ENCODE results near the gene SNX1. TPM values are rescaled to one million over a fixed set of nuclear protein-coding genes. Genes with fewer than 3 reads are reported as not detected.

Gene SNX1
- total and polyA plus RNA-seq, 2 of the 13 experiments (the other 11 are each of a cell fraction or from before 2014, with no cell fraction given), result 29.3 to 60.1 TPM

DNA sequence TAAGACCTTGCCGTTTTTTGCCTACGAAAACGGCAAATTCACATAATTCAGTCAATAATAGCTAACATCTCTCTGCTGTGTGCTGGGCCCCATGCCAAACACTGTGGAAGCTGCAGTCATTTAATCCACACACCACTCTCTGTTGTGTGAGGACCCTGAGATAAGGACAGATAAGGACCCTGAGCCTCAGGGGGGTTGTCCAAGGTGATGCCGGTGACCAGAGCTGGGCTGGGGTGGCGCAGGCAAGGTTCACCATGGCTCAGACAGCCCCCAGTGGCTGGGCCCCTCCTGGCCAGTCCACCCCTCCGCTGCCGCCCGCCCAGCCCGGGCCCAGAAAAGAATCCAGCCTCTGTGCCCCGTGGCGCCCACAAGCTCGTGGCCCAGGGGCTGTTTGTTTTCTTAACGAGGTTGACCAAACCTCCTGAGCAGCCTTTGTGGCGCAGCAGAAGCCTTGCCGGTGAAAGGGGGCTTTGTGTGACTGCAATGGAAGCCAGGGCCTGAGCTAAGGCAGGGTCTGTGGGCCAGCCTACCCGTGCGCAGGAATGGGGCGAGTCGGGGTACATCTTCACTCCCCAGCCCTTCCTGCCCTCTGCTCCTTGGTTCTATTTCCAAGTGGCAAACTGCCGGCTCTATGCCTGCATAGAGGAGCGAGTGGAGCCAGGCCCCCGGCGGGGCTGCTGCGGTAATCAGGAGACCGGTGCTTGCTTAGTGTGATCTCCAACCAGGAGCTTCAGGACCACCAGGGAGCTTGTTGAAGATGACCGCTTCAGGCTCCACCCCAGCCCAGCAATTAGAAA lies 51.3 kb downstream of the SNX1 start (continued):
- TF ChIP-seq GLI4 (CRISPR knock-in tag; IDR thresholded peaks at IDR 0.05; ENCODE audit: borderline replicate concordance), result no peak
- no peak for TF ChIP-seq SYNCRIP (IDR thresholded peaks at IDR 0.05; ENCODE audit: insufficient read depth, low read depth, low read length)
- no peak for TF ChIP-seq SMAD9 (CRISPR knock-in tag; IDR thresholded peaks at IDR 0.05)
- no peak for TF ChIP-seq ZNF446 (CRISPR knock-in tag; IDR thresholded peaks at IDR 0.05)
- TF ChIP-seq SUZ12 (IDR thresholded peaks at IDR 0.05; ENCODE audit: low read depth, low read length), result no peak
- no peak for TF ChIP-seq EEA1 (CRISPR knock-in tag; IDR thresholded peaks at IDR 0.05; ENCODE audit: borderline replicate concordance)
- no peak for TF ChIP-seq ZNF138 (CRISPR knock-in tag; IDR thresholded peaks at IDR 0.05; ENCODE audit: low read depth)
- TF ChIP-seq, protein P1, sequence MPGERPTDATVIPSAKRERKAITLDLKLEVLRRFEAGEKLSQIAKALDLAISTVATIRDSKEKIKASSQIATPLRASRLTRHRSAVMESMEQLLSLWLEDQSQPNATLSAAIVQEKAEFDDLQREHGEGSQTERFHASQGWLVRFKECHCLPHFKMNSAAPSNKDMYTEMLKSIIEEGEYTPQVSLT (CRISPR knock-in tag; IDR thresholded peaks at IDR 0.05; ENCODE audit: borderline replicate concordance, low read depth), result no peak
- TF ChIP-seq KDM4B (CRISPR knock-in tag; IDR thresholded peaks at IDR 0.05), result no peak
- no peak for TF ChIP-seq NFE2 (CRISPR knock-in tag; IDR thresholded peaks at IDR 0.05)
- no peak for TF ChIP-seq NFE2L1 (CRISPR knock-in tag; IDR thresholded peaks at IDR 0.05; ENCODE audit: borderline replicate concordance)
- TF ChIP-seq ZNF816 (CRISPR knock-in tag; IDR thresholded peaks at IDR 0.05; ENCODE audit: borderline replicate concordance), result no peak
- no peak for TF ChIP-seq REST (IDR thresholded peaks at IDR 0.05; ENCODE audit: borderline replicate concordance in 1 of 2, low read depth in 1 of 2, low read length in 2 of 2)
- TF ChIP-seq NFKB2 (CRISPR knock-in tag; IDR thresholded peaks at IDR 0.05; ENCODE audit: borderline replicate concordance), result no peak
- TF ChIP-seq, protein P2, sequence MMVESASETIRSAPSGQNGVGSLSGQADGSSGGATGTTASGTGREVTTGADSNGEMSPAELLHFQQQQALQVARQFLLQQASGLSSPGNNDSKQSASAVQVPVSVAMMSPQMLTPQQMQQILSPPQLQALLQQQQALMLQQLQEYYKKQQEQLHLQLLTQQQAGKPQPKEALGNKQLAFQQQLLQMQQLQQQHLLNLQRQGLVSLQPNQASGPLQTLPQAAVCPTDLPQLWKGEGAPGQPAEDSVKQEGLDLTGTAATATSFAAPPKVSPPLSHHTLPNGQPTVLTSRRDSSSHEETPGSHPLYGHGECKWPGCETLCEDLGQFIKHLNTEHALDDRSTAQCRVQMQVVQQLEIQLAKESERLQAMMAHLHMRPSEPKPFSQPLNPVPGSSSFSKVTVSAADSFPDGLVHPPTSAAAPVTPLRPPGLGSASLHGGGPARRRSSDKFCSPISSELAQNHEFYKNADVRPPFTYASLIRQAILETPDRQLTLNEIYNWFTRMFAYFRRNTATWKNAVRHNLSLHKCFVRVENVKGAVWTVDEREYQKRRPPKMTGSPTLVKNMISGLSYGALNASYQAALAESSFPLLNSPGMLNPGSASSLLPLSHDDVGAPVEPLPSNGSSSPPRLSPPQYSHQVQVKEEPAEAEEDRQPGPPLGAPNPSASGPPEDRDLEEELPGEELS (CRISPR knock-in tag; IDR thresholded peaks at IDR 0.05), result no peak; the same call in 1 of the 2 replicates
- TF ChIP-seq SIX1 (CRISPR knock-in tag; IDR thresholded peaks at IDR 0.05; ENCODE audit: borderline replicate concordance), result no peak
- TF ChIP-seq TCF7 (IDR thresholded peaks at IDR 0.05; ENCODE audit: low read depth), result no peak
- no peak for TF ChIP-seq ZNF546 (CRISPR knock-in tag; conservative IDR thresholded peaks at IDR 0.05)
- TF ChIP-seq FIP1L1 (IDR thresholded peaks at IDR 0.05; ENCODE audit: borderline replicate concordance, insufficient read depth, low read depth, low read length), result no peak
- no peak for TF ChIP-seq ELF1 (CRISPR knock-in tag; IDR thresholded peaks at IDR 0.05)
- no peak for TF ChIP-seq FUBP1 (CRISPR knock-in tag; IDR thresholded peaks at IDR 0.05; ENCODE audit: borderline replicate concordance)
- TF ChIP-seq ZNF773 (CRISPR knock-in tag; IDR thresholded peaks at IDR 0.05; ENCODE audit: borderline replicate concordance), result no peak

Data from HepG2 (cell line).